Ascending aorta (tissue), 2 donors: ENCODE results near the gene BTG2. TPM values are rescaled to one million over a fixed set of nuclear protein-coding genes. Genes with fewer than 3 reads are reported as not detected.

Source experiments
- DNase-seq, 2 donors: peaks; one replicate each; pipeline ENCODE4 v3.0.0-alpha.2; 2019; ENCODE audit warnings: low spot score in 2 of 2
- H3K27ac ChIP-seq, 2 donors: fragments of 200-600 bp; sonication (generic); one replicate each; pipeline ENCODE4 v1.5.1; 2016 to 2017; ENCODE audit warnings: mild to moderate bottlenecking in 1 of 2
- H3K27me3 ChIP-seq: fragments of 200-600 bp; sonication (generic); one replicate; pipeline ENCODE4 v1.5.1; 2017
- H3K36me3 ChIP-seq, 2 donors: fragments of 200-600 bp; sonication (generic); one replicate each; pipeline ENCODE4 v1.5.1; 2016
- H3K4me1 ChIP-seq, 2 donors: fragments of 200-600 bp; sonication (generic); one replicate each; pipeline ENCODE4 v1.5.1; 2016 to 2017; ENCODE audit warnings: mild to moderate bottlenecking in 1 of 2
- H3K4me3 ChIP-seq, 2 donors: fragments of 200-600 bp; sonication (generic); one replicate each; pipeline ENCODE4 v1.5.1; 2016 to 2017; ENCODE audit warnings: mild to moderate bottlenecking in 1 of 2
- H3K9me3 ChIP-seq, 2 donors: fragments of 200-600 bp; sonication (generic); one replicate each; pipeline ENCODE4 v1.5.1; 2016
- intact Hi-C: fragments of 100-400 bp; cut with DNase I; formaldehyde crosslinking; loops from one replicate; pipeline ENCODE4 v1.15.1; 2023
- total RNA-seq: library from RNA; depleted of rRNA; stranded (reverse); fragments of >200 nt; gene quantifications from one replicate; pipeline ENCODE4 v1.1.0, GENCODE V29; 2016
- TF ChIP-seq, protein P1 (sequence below), 3 experiments: fragments of 200-600 bp in 2 of 3; fragments of 450-650 bp in 1 of 3; sonication (generic) in 2 of 3; IDR thresholded peaks; one replicate each; pipeline ENCODE4 v1.5.1; 2016 to 2019; ENCODE audit warnings: antibody characterized with exemption in 3 of 3, mild to moderate bottlenecking in 1 of 3, moderate library complexity in 1 of 3

Gene BTG2
- total RNA-seq, 1 donor from 2014 or later: 219 TPM

DNA sequence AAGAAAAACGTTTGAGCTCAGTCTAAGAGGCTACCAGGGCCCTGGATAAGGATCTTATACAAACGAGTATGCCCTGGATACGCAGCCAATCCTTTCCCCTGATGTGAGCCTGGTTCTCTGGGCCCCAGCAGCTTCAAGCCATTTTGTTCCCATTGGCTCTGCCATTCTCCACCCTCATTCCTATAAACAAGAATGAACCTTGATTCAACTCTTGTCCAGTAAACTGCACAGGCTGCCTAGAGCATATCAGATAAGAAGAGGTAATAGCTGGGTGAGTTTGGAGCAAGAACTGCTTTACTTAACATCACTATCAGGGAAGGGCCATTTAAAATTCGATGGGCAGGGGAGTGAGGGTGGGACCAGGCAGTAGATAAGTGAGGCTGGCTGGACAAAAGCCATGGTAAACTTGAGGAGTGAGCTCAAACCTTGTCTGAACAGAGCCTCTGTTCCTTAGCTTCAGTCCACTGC lies 11.3 kb downstream of the BTG2 start:
- no peaks in the 10 kb centered on the region for H3K36me3 ChIP-seq
- H3K4me3 ChIP-seq: no peak overlapping the region
- H3K9me3 ChIP-seq: no peaks in the 10 kb centered on the region
- no peaks in the 10 kb centered on the region for H3K27me3 ChIP-seq
- H3K27ac ChIP-seq: peak overlapping the region; percentile 60 to 73
- intact Hi-C loops: no loop called here
- peaks cover 0 to 6% of the 10 kb centered on the region in 2 donors for H3K4me1 ChIP-seq
- DNase-seq: no peak
- TF ChIP-seq, protein P1, sequence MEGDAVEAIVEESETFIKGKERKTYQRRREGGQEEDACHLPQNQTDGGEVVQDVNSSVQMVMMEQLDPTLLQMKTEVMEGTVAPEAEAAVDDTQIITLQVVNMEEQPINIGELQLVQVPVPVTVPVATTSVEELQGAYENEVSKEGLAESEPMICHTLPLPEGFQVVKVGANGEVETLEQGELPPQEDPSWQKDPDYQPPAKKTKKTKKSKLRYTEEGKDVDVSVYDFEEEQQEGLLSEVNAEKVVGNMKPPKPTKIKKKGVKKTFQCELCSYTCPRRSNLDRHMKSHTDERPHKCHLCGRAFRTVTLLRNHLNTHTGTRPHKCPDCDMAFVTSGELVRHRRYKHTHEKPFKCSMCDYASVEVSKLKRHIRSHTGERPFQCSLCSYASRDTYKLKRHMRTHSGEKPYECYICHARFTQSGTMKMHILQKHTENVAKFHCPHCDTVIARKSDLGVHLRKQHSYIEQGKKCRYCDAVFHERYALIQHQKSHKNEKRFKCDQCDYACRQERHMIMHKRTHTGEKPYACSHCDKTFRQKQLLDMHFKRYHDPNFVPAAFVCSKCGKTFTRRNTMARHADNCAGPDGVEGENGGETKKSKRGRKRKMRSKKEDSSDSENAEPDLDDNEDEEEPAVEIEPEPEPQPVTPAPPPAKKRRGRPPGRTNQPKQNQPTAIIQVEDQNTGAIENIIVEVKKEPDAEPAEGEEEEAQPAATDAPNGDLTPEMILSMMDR (IDR thresholded peaks at IDR 0.05): no peak

- Histone ChIP-seq H3K4me3 (no peak overlapping the region), H3K27me3 (no peaks in the 10 kb centered on the region), H3K36me3 (no peaks in the 10 kb centered on the region), H3K9me3 (no peaks in the 10 kb centered on the region), H3K4me1 (peaks cover 0 to 6% of the 10 kb centered on the region in 2 donors), H3K27ac (peak overlapping the region; percentile 60 to 73)
- TF ChIP-seq, protein P1 (IDR thresholded peaks at IDR 0.05): no peak
- DNase-seq: no peak
- intact Hi-C loops: no loop called here
These were observed 12.3 kb downstream of the BTG2 start for GRCh38 chr1:203317429-203318228.

DNA sequence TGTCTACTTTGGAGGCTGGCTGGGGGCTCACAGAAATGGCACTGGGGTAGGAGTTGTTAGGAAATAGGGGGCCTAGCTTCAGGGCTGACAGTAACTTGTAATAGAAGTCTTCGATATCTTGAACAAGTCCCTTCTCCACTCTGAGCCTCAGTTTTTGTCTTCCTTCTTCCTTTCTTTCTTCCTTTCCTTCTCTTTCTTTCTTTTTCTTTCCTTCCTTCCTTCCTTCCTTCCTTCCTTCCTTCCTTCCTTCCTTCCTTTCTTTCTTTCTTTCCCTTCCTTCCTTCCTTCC lies 12.9 kb downstream of the BTG2 start:
- no peaks in the 10 kb centered on the region for H3K36me3 ChIP-seq
- intact Hi-C loops: no loop called here
- no peaks in the 10 kb centered on the region for H3K27me3 ChIP-seq
- no peaks in the 10 kb centered on the region for H3K9me3 ChIP-seq
- TF ChIP-seq, protein P1 (IDR thresholded peaks at IDR 0.05): no peak
- peaks cover 0 to 9% of the 10 kb centered on the region in 2 donors for H3K4me1 ChIP-seq
- no peak for DNase-seq
- no peak overlapping the region for H3K4me3 ChIP-seq
- peak overlapping the region; percentile 60 to 73 for H3K27ac ChIP-seq

DNA sequence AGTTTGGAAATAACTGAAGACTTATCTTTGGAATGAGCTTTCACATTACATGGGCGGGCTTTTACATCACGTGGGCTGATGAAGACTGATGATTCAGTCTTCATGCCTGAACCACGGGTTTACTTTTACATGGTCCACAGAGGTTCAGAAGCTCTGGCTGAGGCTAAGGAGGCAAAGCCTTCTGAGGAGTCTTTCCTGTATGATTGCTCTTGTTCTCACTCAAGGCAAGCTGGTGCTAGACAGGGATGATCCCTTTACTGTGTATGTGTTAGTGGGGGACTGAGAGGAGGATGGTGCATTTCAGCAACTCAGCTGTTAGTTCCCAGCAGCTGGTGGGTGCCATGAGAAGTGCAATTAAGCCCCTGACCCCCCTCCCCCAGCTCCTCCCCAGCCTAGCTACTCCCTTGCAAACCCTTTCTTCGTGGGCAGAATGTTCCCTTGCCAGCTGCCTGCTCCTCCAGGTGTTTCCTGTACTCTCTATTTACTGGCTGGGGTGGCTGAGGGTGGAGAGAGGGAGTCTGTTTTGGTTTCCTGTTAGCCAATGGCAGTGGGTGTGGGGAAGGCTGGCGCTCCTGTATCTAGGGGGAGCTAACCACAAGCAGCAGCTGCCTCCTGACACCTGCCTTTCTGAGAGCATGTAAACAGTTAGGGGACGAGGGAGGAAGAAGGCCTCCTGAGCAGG lies 15.4 kb downstream of the BTG2 start:
- Histone ChIP-seq H3K4me1 (peaks cover 0 to 17% of the 10 kb centered on the region in 2 donors), H3K9me3 (no peaks in the 10 kb centered on the region), H3K4me3 (no peak overlapping the region), H3K27me3 (no peaks in the 10 kb centered on the region), H3K36me3 (no peaks in the 10 kb centered on the region), H3K27ac (peak overlapping the region; percentile 5 to 13)
- TF ChIP-seq, protein P1 (IDR thresholded peaks at IDR 0.05): no peak
- peak in 1 of 2 donors; percentile 36 for DNase-seq
- intact Hi-C loops: no loop called here

- Histone ChIP-seq H3K27me3 (no peaks in the 10 kb centered on the region), H3K27ac (peak overlapping the region; percentile 13 to 22), H3K4me3 (no peak overlapping the region), H3K9me3 (no peaks in the 10 kb centered on the region), H3K4me1 (peaks cover 0 to 17% of the 10 kb centered on the region in 2 donors), H3K36me3 (no peaks in the 10 kb centered on the region)
- DNase-seq: no peak
- intact Hi-C loops: no loop called here
- TF ChIP-seq, protein P1 (IDR thresholded peaks at IDR 0.05): no peak
These were observed 16.1 kb downstream of the BTG2 start for GRCh38 chr1:203321273-203322052.
